HCT116 (cell line): ENCODE data around the gene CTIF. TPM values are rescaled to one million over a fixed set of nuclear protein-coding genes. Genes with fewer than 3 reads are reported as not detected.

Experiments
- ATAC-seq: fragments of 200-7000 bp; cut with Tn5 transposase; 2 replicates; pipeline ENCODE4 v1.9.1; 2020; ENCODE audit warnings: mild to moderate bottlenecking, moderate library complexity
- BruUV-seq: library from RNA; stranded (reverse); fragments of 400-500 nt; replicated peaks from 2 replicates; lab custom pipeline; 2021; lab: Mats Ljungman, UMichigan
- CTCF ChIA-PET: fragments of 300-600 bp; sonication (Branson Sonifier 250); formaldehyde crosslinking; loops from one replicate; lab custom pipeline; 2021; ENCODE audit warnings: antibody characterized with exemption; lab: Charles Lee
- POLR2A ChIA-PET: fragments of 300-600, 350-600 bp; sonication (Branson Sonifier 250); formaldehyde crosslinking; loops from one replicate; lab custom pipeline; 2021; ENCODE audit warnings: antibody characterized with exemption; lab: Charles Lee
- RAD21 ChIA-PET, 2 experiments: fragments of 300-600 bp; sonication (Branson Sonifier 250); formaldehyde crosslinking; loops; one replicate each; lab custom pipeline; 2023; ENCODE audit warnings: low total read pairs in 2 of 2; ENCODE audit not compliant: uncharacterized antibody in 2 of 2, unreplicated experiment in 2 of 2, low non-redundant PET in 1 of 2; lab: Charles Lee
- DNase-seq: peaks from one replicate; pipeline ENCODE4 v3.0.0-alpha.2; 2010; ENCODE audit warnings: low read depth, low spot score
- H2AFZ ChIP-seq: fragments of 200-600 bp; shearing (Covaris generic), sonication (generic); 2 replicates; pipeline ENCODE4 v1.6.1; 2017; ENCODE audit warnings: low read depth, mixed run types, mixed read lengths, antibody characterized with exemption, low read length; ENCODE audit not compliant: poor library complexity, severe bottlenecking
- H3K27ac ChIP-seq: 2 replicates; pipeline ENCODE4 v1.5.1; 2012; ENCODE audit warnings: low read depth, low read length
- H3K27me3 ChIP-seq: fragments of 200-600 bp; sonication (generic); 2 replicates; pipeline ENCODE4 v1.6.1; 2016; ENCODE audit warnings: mixed run types, low read length, mixed read lengths; ENCODE audit not compliant: insufficient read depth
- H3K36me3 ChIP-seq, 2 experiments: fragments of 200-500 bp in 1 of 2; fragments of 200-600 bp in 1 of 2; sonication (Bioruptor generic) in 1 of 2; sonication (generic) in 1 of 2; 2 replicates each; pipeline versions ENCODE4 v1.5.1 to v1.6.1; 2014 to 2016; ENCODE audit warnings: low read length in 2 of 2, inconsistent platforms in 1 of 2, mixed read lengths in 1 of 2, mixed run types in 1 of 2; ENCODE audit not compliant: insufficient read depth in 2 of 2, control insufficient read depth in 1 of 2
- H3K4me1 ChIP-seq, 2 experiments: fragments of 200-600 bp in 1 of 2; sonication (generic) in 1 of 2; 2 replicates each; pipeline versions ENCODE4 v1.5.1 to v1.6.1; 2012 to 2017; ENCODE audit warnings: low read length in 2 of 2, inconsistent platforms in 1 of 2, mild to moderate bottlenecking in 1 of 2, mixed read lengths in 1 of 2, mixed run types in 1 of 2, moderate library complexity in 1 of 2; ENCODE audit not compliant: insufficient read depth in 2 of 2, control insufficient read depth in 1 of 2
- H3K4me2 ChIP-seq: fragments of 200-600 bp; sonication (generic); 2 replicates; pipeline ENCODE4 v1.6.1; 2017; ENCODE audit warnings: mixed run types, low read length, mixed read lengths
- H3K4me3 ChIP-seq, 2 experiments: fragments of 200-600 bp in 1 of 2; sonication (generic) in 1 of 2; replicated peaks in 1 of 2; 2 replicates each; pipeline ENCODE4 v1.5.1; 2011 to 2016; ENCODE audit warnings: low read length in 2 of 2, control low read depth in 1 of 2, low read depth in 1 of 2, mild to moderate bottlenecking in 1 of 2, mixed read lengths in 1 of 2, mixed run types in 1 of 2
- H3K79me2 ChIP-seq: fragments of 200-600 bp; sonication (generic); 2 replicates; pipeline ENCODE4 v1.6.1; 2017; ENCODE audit warnings: mild to moderate bottlenecking, mixed run types, low read length, moderate library complexity, mixed read lengths; ENCODE audit not compliant: insufficient read depth
- H3K9ac ChIP-seq: fragments of 200-600 bp; sonication (generic); 2 replicates; pipeline ENCODE4 v1.6.1; 2016; ENCODE audit warnings: low read length, mixed read lengths
- H3K9me2 ChIP-seq: fragments of 200-600 bp; sonication (generic), shearing (Covaris generic); 2 replicates; pipeline ENCODE4 v1.6.1; 2017; ENCODE audit warnings: mixed run types, mild to moderate bottlenecking, moderate library complexity; ENCODE audit not compliant: insufficient read depth
- H3K9me3 ChIP-seq, 2 experiments: fragments of 200-500 bp in 1 of 2; fragments of 200-600 bp in 1 of 2; sonication (Bioruptor generic) in 1 of 2; sonication (generic) in 1 of 2; 2 replicates each; pipeline ENCODE4 v1.6.1; 2014 to 2017; ENCODE audit warnings: low read length in 2 of 2, mixed read lengths in 2 of 2, inconsistent platforms in 1 of 2, low read depth in 1 of 2, mild to moderate bottlenecking in 1 of 2, mixed run types in 1 of 2, moderate library complexity in 1 of 2; ENCODE audit not compliant: control insufficient read depth in 1 of 2, insufficient read depth in 1 of 2
- H4K20me1 ChIP-seq: fragments of 200-600 bp; sonication (generic), shearing (Covaris generic); 2 replicates; pipeline ENCODE4 v1.6.1; 2017; ENCODE audit warnings: mixed run types, mild to moderate bottlenecking, moderate library complexity; ENCODE audit not compliant: insufficient read depth
- ATF3 ChIP-seq: IDR thresholded peaks from 2 replicates; pipeline ENCODE4 v1.6.1; 2012
- CBX3 ChIP-seq: IDR thresholded peaks from 2 replicates; pipeline ENCODE4 v1.6.1; 2012; ENCODE audit warnings: low read depth
- CEBPB ChIP-seq: IDR thresholded peaks from 2 replicates; pipeline ENCODE4 v1.6.1; 2012; ENCODE audit warnings: low read depth
- CTCF ChIP-seq, 3 experiments: fragments of 200-600 bp in 1 of 3; sonication (generic) in 1 of 3; IDR thresholded peaks in 2 of 3; conservative IDR thresholded peaks in 1 of 3; 2 replicates each; pipeline ENCODE4 v1.5.1; 2012 to 2017; ENCODE audit warnings: low read depth in 2 of 3, low read length in 2 of 3, antibody characterized with exemption in 1 of 3, borderline replicate concordance in 1 of 3, control low read depth in 1 of 3, mild to moderate bottlenecking in 1 of 3, mixed read lengths in 1 of 3, mixed run types in 1 of 3, moderate library complexity in 1 of 3; ENCODE audit not compliant: insufficient read depth in 1 of 3
- EGR1 ChIP-seq: IDR thresholded peaks from 2 replicates; pipeline ENCODE4 v1.6.1; 2012; ENCODE audit warnings: low read depth
- ELF1 ChIP-seq: IDR thresholded peaks from 2 replicates; pipeline ENCODE4 v1.6.1; 2012; ENCODE audit warnings: low read depth, borderline replicate concordance
- EZH2 ChIP-seq: fragments of 200-600 bp; sonication (generic); IDR thresholded peaks from 2 replicates; pipeline ENCODE4 v1.6.1; 2017; ENCODE audit warnings: antibody characterized with exemption, mixed run types
- EZH2phosphoT487 ChIP-seq: fragments of 200-600 bp; IDR thresholded peaks from 2 replicates; pipeline ENCODE4 v1.6.1; 2018; ENCODE audit warnings: antibody characterized with exemption, borderline replicate concordance
- FOSL1 ChIP-seq: IDR thresholded peaks from 2 replicates; pipeline ENCODE4 v1.6.1; 2012; ENCODE audit warnings: low read depth
- JUND ChIP-seq: IDR thresholded peaks from 2 replicates; pipeline ENCODE4 v1.6.1; 2012
- POLR2A ChIP-seq: IDR thresholded peaks from 2 replicates; pipeline ENCODE4 v1.7.0; 2011; ENCODE audit warnings: borderline replicate concordance; ENCODE audit not compliant: insufficient read depth, insufficient read length; ENCODE audit errors: extremely low read depth
- POLR2AphosphoS5 ChIP-seq: IDR thresholded peaks from 2 replicates; pipeline ENCODE4 v1.6.1; 2011; ENCODE audit warnings: mild to moderate bottlenecking, low read depth, low read length, moderate library complexity
- RAD21 ChIP-seq: IDR thresholded peaks from 2 replicates; pipeline ENCODE4 v1.6.1; 2012; ENCODE audit warnings: low read depth, mild to moderate bottlenecking
- REST ChIP-seq: IDR thresholded peaks from 2 replicates; pipeline ENCODE4 v1.6.1; 2012; ENCODE audit warnings: low read depth
- SIN3A ChIP-seq: IDR thresholded peaks from 2 replicates; pipeline ENCODE4 v1.6.1; 2012; ENCODE audit warnings: low read depth
- SP1 ChIP-seq: IDR thresholded peaks from 2 replicates; pipeline ENCODE4 v1.6.1; 2012; ENCODE audit warnings: low read depth
- SRF ChIP-seq: IDR thresholded peaks from 2 replicates; pipeline ENCODE4 v1.6.1; 2012; ENCODE audit warnings: low read depth
- YY1 ChIP-seq: IDR thresholded peaks from 2 replicates; pipeline ENCODE4 v1.6.1; 2011; ENCODE audit warnings: low read length, low read depth, moderate library complexity, mild to moderate bottlenecking; ENCODE audit not compliant: insufficient replicate concordance; ENCODE audit errors: extremely low read depth
- ZFX ChIP-seq: fragments of 450-650 bp; IDR thresholded peaks from 2 replicates; pipeline ENCODE4 v1.6.1; 2017
- ZNF274 ChIP-seq: fragments of 200-500 bp; sonication (Bioruptor generic); IDR thresholded peaks from 2 replicates; pipeline ENCODE4 v1.6.1; 2014; ENCODE audit warnings: mild to moderate bottlenecking, low read depth, low read length, inconsistent platforms
- intact Hi-C: fragments of 100-400 bp; cut with micrococcal nuclease; formaldehyde crosslinking; loops from 2 replicates; pipeline ENCODE4 v1.10.0; 2022
- total RNA-seq: library from RNA; stranded (reverse); gene quantifications from one replicate; pipeline ENCODE4 v1.2.1, GENCODE V29; 2021; ENCODE audit not compliant: unreplicated experiment

Gene CTIF
- total RNA-seq, 1 experiment from 2014 or later: 19.7 TPM

GRCh38 chr18:48741866-48742265, 203.0 kb downstream of the CTIF start:
- no peak for ATAC-seq
- Histone ChIP-seq H3K9me3 (no peaks in the 10 kb centered on the region), H3K4me3 (no peak overlapping the region), H4K20me1 (no peaks in the 10 kb centered on the region), H3K27ac (no peak overlapping the region), H3K79me2 (no peaks in the 10 kb centered on the region), H3K4me1 (peaks cover 0 to 7% of the 10 kb centered on the region in 2 experiments; a peak in 1 of 4 replicates), H3K9me2 (no peaks in the 10 kb centered on the region), H3K4me2 (no peak overlapping the region), H3K36me3 (no peaks in the 10 kb centered on the region), H2AFZ (no peak overlapping the region), H3K9ac (no peak overlapping the region), H3K27me3 (no peaks in the 10 kb centered on the region)
- TF ChIP-seq CBX3 (no peak), CEBPB (no peak), RAD21 (no peak), REST (no peak), SRF (no peak), ZFX (no peak), ATF3 (no peak), YY1 (no peak), EGR1 (no peak), SIN3A (no peak), EZH2 (no peak), ELF1 (no peak), POLR2A (no peak), FOSL1 (no peak), SP1 (no peak), ZNF274 (no peak), POLR2AphosphoS5 (no peak), EZH2phosphoT487 (no peak), JUND (no peak), CTCF (IDR thresholded peaks at IDR 0.05 in 2 of 3, conservative IDR thresholded peaks at IDR 0.05 in 1 of 3; ENCODE audit: borderline replicate concordance in 1 of 3, insufficient read depth in 1 of 3, low read depth in 2 of 3, low read length in 2 of 3) (no peak)
- ChIA-PET CTCF (interaction anchor here (1.2 kb wide), 1 partner anchor 300 kb away, joined by 3 read pairs; no protein-coding TSS in a partner anchor), RAD21 (interaction anchor here in 1 of 2 experiments (0.7 kb wide), 1 partner anchor 61 kb away, joined by 4 read pairs; no protein-coding TSS in a partner anchor), POLR2A (no interaction called here)
- BruUV-seq: no TSS peak
- no peak for DNase-seq
- intact Hi-C loops: no loop called here
